HG03175 (cell line): ENCODE data around the gene PKNOX2.

ENCODE experiments used
- ATAC-seq: cut with Tn5 transposase; IDR thresholded peaks from one replicate; pipeline ENCODE4 v1.9.1; 2021; ENCODE audit warnings: mild to moderate bottlenecking, moderate library complexity; ENCODE audit not compliant: unreplicated experiment

PKNOX2 gene

GRCh38 chr11:125398994-125399640 is 234.6 kb downstream of the PKNOX2 start:
- no peak for ATAC-seq

- no peak for ATAC-seq
Observed at GRCh38 chr11:125399945-125400344, 235.4 kb downstream of the PKNOX2 start.

- ATAC-seq = no peak
Observed at GRCh38 chr11:125401235-125401634, 236.7 kb downstream of the PKNOX2 start.

GRCh38 chr11:125401746-125402145 is 237.2 kb downstream of the PKNOX2 start:
- ATAC-seq = no peak

- ATAC-seq = no peak
Observed at GRCh38 chr11:125402435-125402834, 237.9 kb downstream of the PKNOX2 start.

- ATAC-seq = no peak
Observed at GRCh38 chr11:125404157-125404810, 239.7 kb downstream of the PKNOX2 start.

- peak; percentile 89 for ATAC-seq
Observed at GRCh38 chr11:125404811-125405790, 240.6 kb downstream of the PKNOX2 start.

- no peak for ATAC-seq
Observed at GRCh38 chr11:125407046-125407445, 242.5 kb downstream of the PKNOX2 start.

GRCh38 chr11:125408311-125408711 is 243.8 kb downstream of the PKNOX2 start:
- ATAC-seq = no peak

GRCh38 chr11:125410091-125410490 is 245.5 kb downstream of the PKNOX2 start:
- ATAC-seq = no peak

GRCh38 chr11:125412177-125412496 is 247.6 kb downstream of the PKNOX2 start:
- no peak for ATAC-seq

- ATAC-seq = no peak
Observed at GRCh38 chr11:125412509-125412908, 248.0 kb downstream of the PKNOX2 start.

- no peak for ATAC-seq
Observed at GRCh38 chr11:125413226-125413625, 248.7 kb downstream of the PKNOX2 start.

- ATAC-seq = no peak
Observed at GRCh38 chr11:125414121-125414520, 249.6 kb downstream of the PKNOX2 start.

- ATAC-seq = no peak
Observed at GRCh38 chr11:125416981-125417935, 252.7 kb downstream of the PKNOX2 start.

GRCh38 chr11:125418396-125418795 is 253.8 kb downstream of the PKNOX2 start:
- no peak for ATAC-seq

- ATAC-seq = no peak
Observed at GRCh38 chr11:125422681-125423080, 258.1 kb downstream of the PKNOX2 start.

GRCh38 chr11:125423247-125423849 is 258.8 kb downstream of the PKNOX2 start:
- no peak for ATAC-seq

- no peak for ATAC-seq
Observed at GRCh38 chr11:125425601-125426000, 261.1 kb downstream of the PKNOX2 start.
